Panc1 (cell line): ENCODE results near the gene ACTR3. TPM values are rescaled to one million over a fixed set of nuclear protein-coding genes. Genes with fewer than 3 reads are reported as not detected.

Experiments
- ATAC-seq: fragments of 200-7000 bp; cut with Tn5 transposase; 2 replicates; pipeline ENCODE4 v1.9.1; 2020; ENCODE audit warnings: mild to moderate bottlenecking, moderate library complexity
- BruUV-seq: library from RNA; stranded (reverse); fragments of 400-500 nt; replicated peaks from 2 replicates; lab custom pipeline; 2021; lab: Mats Ljungman, UMichigan
- CTCF ChIA-PET: fragments of 300-600 bp; sonication (Branson Sonifier 250); formaldehyde crosslinking; loops from one replicate; lab custom pipeline; 2022; ENCODE audit warnings: antibody characterized with exemption; lab: Charles Lee
- POLR2A ChIA-PET: fragments of 300-600 bp; sonication (Branson Sonifier 250); formaldehyde crosslinking; loops from one replicate; lab custom pipeline; 2022; ENCODE audit warnings: antibody characterized with exemption; lab: Charles Lee
- DNase-seq: peaks from one replicate; pipeline ENCODE4 v3.0.0-alpha.2; 2010; ENCODE audit warnings: low read depth, low spot score
- H3K27ac ChIP-seq: 2 replicates; pipeline ENCODE4 v1.5.1; 2011; ENCODE audit warnings: mild to moderate bottlenecking, low read length, inconsistent platforms
- H3K27me3 ChIP-seq: fragments of 200-500 bp; sonication (Bioruptor generic); 2 replicates; pipeline ENCODE4 v1.6.0; 2014; ENCODE audit warnings: low read length, inconsistent platforms; ENCODE audit not compliant: control insufficient read depth, insufficient read depth
- H3K36me3 ChIP-seq: fragments of 200-500 bp; sonication (Bioruptor generic); 2 replicates; pipeline ENCODE4 v1.5.1; 2014; ENCODE audit warnings: inconsistent platforms, mild to moderate bottlenecking, low read length, moderate library complexity; ENCODE audit not compliant: control insufficient read depth, insufficient read depth
- H3K4me1 ChIP-seq: 2 replicates; pipeline ENCODE4 v1.5.1; 2011; ENCODE audit warnings: inconsistent platforms, mild to moderate bottlenecking, low read length, moderate library complexity; ENCODE audit not compliant: control insufficient read depth, insufficient read depth
- H3K4me3 ChIP-seq, 2 experiments: 2 replicates each; pipeline ENCODE4 v1.5.1; 2011 to 2012; ENCODE audit warnings: low read depth in 2 of 2, low read length in 2 of 2, mild to moderate bottlenecking in 2 of 2, inconsistent platforms in 1 of 2, moderate library complexity in 1 of 2
- H3K9me3 ChIP-seq: fragments of 200-500 bp; sonication (Bioruptor generic); 2 replicates; pipeline ENCODE4 v1.5.1; 2014; ENCODE audit warnings: low read depth, mild to moderate bottlenecking, inconsistent platforms, low read length, moderate library complexity; ENCODE audit not compliant: control insufficient read depth, insufficient read depth
- POLR2AphosphoS5 ChIP-seq: IDR thresholded peaks from 2 replicates; pipeline ENCODE4 v1.6.1; 2012; ENCODE audit warnings: mild to moderate bottlenecking, low read depth, low read length, moderate library complexity
- SIN3A ChIP-seq: IDR thresholded peaks from 2 replicates; pipeline ENCODE4 v1.6.1; 2012; ENCODE audit warnings: low read depth, mild to moderate bottlenecking, low read length, moderate library complexity, borderline replicate concordance; ENCODE audit not compliant: insufficient read depth
- TCF7L2 ChIP-seq: IDR thresholded peaks from 2 replicates; pipeline ENCODE4 v1.6.1; 2011; ENCODE audit warnings: mild to moderate bottlenecking, low read depth, low read length, inconsistent platforms
- in situ Hi-C: cut with HindIII; loops from 2 replicates; pipeline ENCODE4 v1.10.0; 2016; ENCODE audit warnings: low sequenced_read_pairs, low pct_unique_long_range_greater_than_20kb
- intact Hi-C: fragments of 100-400 bp; cut with micrococcal nuclease; formaldehyde crosslinking; loops from one replicate; pipeline ENCODE4 v1.10.0; 2022; ENCODE audit not compliant: unreplicated experiment
- total RNA-seq: library from RNA; stranded (reverse); gene quantifications from one replicate; pipeline ENCODE4 v1.2.1, GENCODE V29; 2021; ENCODE audit not compliant: unreplicated experiment
- TF ChIP-seq, protein P1 (sequence below), 2 experiments: IDR thresholded peaks; 2 replicates each; pipeline ENCODE4 v1.6.1; 2011 to 2012; ENCODE audit warnings: low read depth in 2 of 2, control low read depth in 1 of 2, low read length in 1 of 2, mild to moderate bottlenecking in 1 of 2, moderate library complexity in 1 of 2; ENCODE audit not compliant: insufficient read depth in 1 of 2
- TF ChIP-seq, protein P2 (sequence below): fragments of 450-650 bp; IDR thresholded peaks from 2 replicates; pipeline ENCODE4 v1.5.1; 2017; ENCODE audit warnings: mild to moderate bottlenecking

The ACTR3 gene
- total RNA-seq, 1 experiment from 2014 or later, result 347 TPM

DNA sequence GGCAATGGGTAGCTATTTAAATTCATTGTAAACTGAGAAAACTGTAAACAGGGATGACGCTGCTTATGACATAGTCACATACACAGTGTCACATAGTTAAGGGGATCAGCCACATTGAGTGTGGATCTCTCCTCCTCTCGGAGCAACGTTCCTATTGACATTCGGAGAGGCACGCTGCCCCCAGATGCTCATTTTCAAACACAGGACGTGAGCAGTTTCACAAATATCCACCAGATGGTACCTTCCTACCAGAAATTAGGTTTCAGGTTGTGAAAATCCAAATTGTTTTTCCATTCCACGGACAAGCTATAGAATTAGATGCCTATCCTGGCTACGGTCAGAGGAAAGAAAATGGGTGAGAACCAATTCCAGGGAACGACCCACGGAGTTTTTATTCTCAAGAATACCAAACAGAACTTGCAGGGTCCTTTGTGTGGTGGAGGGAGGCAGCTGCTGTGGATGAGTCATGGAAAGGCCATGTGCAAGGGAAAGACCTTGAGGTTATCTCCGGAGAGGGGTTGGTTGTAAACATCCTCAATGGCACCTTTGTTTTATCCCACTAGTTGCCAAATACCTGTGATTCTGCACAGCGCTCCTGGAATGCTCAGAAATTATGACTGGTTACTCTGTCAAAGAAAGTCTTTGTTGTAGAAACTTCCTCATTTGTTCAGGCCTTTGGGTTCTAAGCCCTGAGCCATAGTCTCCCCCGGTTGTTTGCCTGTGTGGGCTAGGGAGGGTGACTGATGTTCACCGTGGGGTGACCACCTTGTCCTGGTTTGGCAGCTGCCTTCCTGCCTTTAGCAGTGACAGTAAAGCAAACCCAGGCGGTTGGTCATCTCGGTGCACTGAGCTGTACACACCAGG, 88.0 kb downstream of the ACTR3 start:
- no peak for DNase-seq
- intact Hi-C loops, result loop anchor here (2.0 kb wide), 1 partner anchor 573 kb away; no protein-coding TSS in a partner anchor
- CTCF ChIA-PET, result interaction anchor here (1.4 to 2.1 kb wide), 2 partner anchors 565 to 573 kb away, joined by 5 to 12 read pairs; no protein-coding TSS in a partner anchor
- ATAC-seq, result peak; percentile 82
- no peak for TF ChIP-seq POLR2AphosphoS5
- TF ChIP-seq TCF7L2, result peak; percentile 33; the same call in 1 of the 2 replicates
- TF ChIP-seq, protein P1, sequence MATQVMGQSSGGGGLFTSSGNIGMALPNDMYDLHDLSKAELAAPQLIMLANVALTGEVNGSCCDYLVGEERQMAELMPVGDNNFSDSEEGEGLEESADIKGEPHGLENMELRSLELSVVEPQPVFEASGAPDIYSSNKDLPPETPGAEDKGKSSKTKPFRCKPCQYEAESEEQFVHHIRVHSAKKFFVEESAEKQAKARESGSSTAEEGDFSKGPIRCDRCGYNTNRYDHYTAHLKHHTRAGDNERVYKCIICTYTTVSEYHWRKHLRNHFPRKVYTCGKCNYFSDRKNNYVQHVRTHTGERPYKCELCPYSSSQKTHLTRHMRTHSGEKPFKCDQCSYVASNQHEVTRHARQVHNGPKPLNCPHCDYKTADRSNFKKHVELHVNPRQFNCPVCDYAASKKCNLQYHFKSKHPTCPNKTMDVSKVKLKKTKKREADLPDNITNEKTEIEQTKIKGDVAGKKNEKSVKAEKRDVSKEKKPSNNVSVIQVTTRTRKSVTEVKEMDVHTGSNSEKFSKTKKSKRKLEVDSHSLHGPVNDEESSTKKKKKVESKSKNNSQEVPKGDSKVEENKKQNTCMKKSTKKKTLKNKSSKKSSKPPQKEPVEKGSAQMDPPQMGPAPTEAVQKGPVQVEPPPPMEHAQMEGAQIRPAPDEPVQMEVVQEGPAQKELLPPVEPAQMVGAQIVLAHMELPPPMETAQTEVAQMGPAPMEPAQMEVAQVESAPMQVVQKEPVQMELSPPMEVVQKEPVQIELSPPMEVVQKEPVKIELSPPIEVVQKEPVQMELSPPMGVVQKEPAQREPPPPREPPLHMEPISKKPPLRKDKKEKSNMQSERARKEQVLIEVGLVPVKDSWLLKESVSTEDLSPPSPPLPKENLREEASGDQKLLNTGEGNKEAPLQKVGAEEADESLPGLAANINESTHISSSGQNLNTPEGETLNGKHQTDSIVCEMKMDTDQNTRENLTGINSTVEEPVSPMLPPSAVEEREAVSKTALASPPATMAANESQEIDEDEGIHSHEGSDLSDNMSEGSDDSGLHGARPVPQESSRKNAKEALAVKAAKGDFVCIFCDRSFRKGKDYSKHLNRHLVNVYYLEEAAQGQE (IDR thresholded peaks at IDR 0.05; ENCODE audit: insufficient read depth in 1 of 2, low read depth in 2 of 2, low read length in 1 of 2), result no peak
- TF ChIP-seq, protein P2, sequence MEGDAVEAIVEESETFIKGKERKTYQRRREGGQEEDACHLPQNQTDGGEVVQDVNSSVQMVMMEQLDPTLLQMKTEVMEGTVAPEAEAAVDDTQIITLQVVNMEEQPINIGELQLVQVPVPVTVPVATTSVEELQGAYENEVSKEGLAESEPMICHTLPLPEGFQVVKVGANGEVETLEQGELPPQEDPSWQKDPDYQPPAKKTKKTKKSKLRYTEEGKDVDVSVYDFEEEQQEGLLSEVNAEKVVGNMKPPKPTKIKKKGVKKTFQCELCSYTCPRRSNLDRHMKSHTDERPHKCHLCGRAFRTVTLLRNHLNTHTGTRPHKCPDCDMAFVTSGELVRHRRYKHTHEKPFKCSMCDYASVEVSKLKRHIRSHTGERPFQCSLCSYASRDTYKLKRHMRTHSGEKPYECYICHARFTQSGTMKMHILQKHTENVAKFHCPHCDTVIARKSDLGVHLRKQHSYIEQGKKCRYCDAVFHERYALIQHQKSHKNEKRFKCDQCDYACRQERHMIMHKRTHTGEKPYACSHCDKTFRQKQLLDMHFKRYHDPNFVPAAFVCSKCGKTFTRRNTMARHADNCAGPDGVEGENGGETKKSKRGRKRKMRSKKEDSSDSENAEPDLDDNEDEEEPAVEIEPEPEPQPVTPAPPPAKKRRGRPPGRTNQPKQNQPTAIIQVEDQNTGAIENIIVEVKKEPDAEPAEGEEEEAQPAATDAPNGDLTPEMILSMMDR, result peak; percentile 71
- Histone ChIP-seq H3K36me3 (no peaks in the 10 kb centered on the region), H3K27ac (peak overlapping the region; percentile 77), H3K4me1 (peaks cover 17% of the 10 kb centered on the region), H3K4me3 (no peak overlapping the region), H3K9me3 (no peaks in the 10 kb centered on the region), H3K27me3 (no peaks in the 10 kb centered on the region)
- in situ Hi-C loops, result no loop called here
- BruUV-seq, result no TSS peak
- POLR2A ChIA-PET, result interaction anchor here (0.6 kb wide), 1 partner anchor 144 kb away, joined by 8 read pairs; no protein-coding TSS in a partner anchor

DNA sequence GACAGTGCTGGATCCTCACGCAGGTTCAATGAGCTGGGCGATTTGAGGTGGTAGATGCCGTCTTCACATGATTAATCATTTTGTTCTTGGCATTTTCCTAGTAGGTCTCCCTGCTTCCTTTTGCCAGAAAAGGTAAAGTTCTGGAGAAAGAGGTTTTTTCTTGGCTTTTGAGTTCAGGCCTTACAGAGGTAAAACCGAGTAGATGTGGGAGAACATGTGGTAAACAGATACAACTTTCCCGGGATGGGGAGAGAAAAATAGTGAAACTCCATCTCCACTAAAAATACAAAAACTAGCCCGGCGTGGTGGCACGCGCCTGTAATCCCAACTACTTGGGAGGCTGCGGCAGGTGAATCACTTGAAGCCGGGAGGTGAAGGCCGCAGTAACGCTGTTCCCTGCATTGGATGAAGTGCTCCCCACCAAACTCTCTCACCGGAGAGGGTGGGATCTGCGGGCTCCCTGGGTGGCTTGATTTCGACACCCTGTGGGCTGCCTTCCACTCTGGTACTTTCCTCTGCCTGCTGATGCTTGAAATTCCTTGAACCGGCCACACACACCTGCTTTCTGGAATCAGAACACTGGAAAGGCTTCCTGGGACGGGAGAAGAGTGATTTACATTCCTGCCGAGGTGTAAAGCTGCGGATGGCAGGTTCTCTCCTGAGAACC, 88.8 kb downstream of the ACTR3 start:
- POLR2A ChIA-PET, result no interaction called here

More for the DNA sequence above, 88.8 kb downstream of the ACTR3 start:
- Histone ChIP-seq H3K27ac (peak overlapping the region; percentile 10; the same call in 1 of the 2 replicates), H3K4me3 (no peak overlapping the region), H3K27me3 (no peaks in the 10 kb centered on the region), H3K36me3 (no peaks in the 10 kb centered on the region), H3K4me1 (peaks cover 17% of the 10 kb centered on the region), H3K9me3 (no peaks in the 10 kb centered on the region)
- in situ Hi-C loops, result no loop called here
- TF ChIP-seq SIN3A, result no peak
- TF ChIP-seq POLR2AphosphoS5, result no peak
- TF ChIP-seq, protein P2, result no peak
- TF ChIP-seq TCF7L2, result no peak
- TF ChIP-seq, protein P1 (IDR thresholded peaks at IDR 0.05; ENCODE audit: insufficient read depth in 1 of 2, low read depth in 2 of 2, low read length in 1 of 2), result no peak
- intact Hi-C loops, result no loop called here
- DNase-seq (no peak), ATAC-seq (no peak)
- CTCF ChIA-PET, result interaction anchor here (1.4 to 2.1 kb wide), 2 partner anchors 564 to 572 kb away, joined by 5 to 12 read pairs; no protein-coding TSS in a partner anchor
- BruUV-seq, result no TSS peak
